ENCODE results near the gene TMEM184A.
A peak's percentile ranks its signal among the peaks of the same experiment; 100 is the strongest.
"Not testable (repeated sequence)": the region's sequence is repeated elsewhere in the genome, so short reads cannot be mapped to it uniquely, and the experiment has no call there.

The TMEM184A gene

GRCh38 chr7:1590476-1590875 lies 34.5 kb upstream of the TMEM184A start:
- no peak for DNase-seq (ENCODE audit: low spot score)

- no peak for DNase-seq (ENCODE audit: low spot score)
Observed at GRCh38 chr7:1588978-1589377, 33.0 kb upstream of the TMEM184A start.

- no peak for DNase-seq (ENCODE audit: low spot score)
Observed at GRCh38 chr7:1587738-1588137, 31.7 kb upstream of the TMEM184A start.

GRCh38 chr7:1586827-1587705 lies 31.1 kb upstream of the TMEM184A start:
- DNase-seq (ENCODE audit: low spot score): no peak

- no peak for DNase-seq (ENCODE audit: low spot score)
Observed at GRCh38 chr7:1586126-1586826, 30.3 kb upstream of the TMEM184A start.

- no peak for DNase-seq (ENCODE audit: low spot score)
Observed at GRCh38 chr7:1585142-1585981, 29.4 kb upstream of the TMEM184A start.

- no peak for DNase-seq (ENCODE audit: low spot score)
Observed at GRCh38 chr7:1584700-1585099, 28.7 kb upstream of the TMEM184A start.

GRCh38 chr7:1583241-1583930 lies 27.4 kb upstream of the TMEM184A start:
- not testable (repeated sequence) for DNase-seq (ENCODE audit: low spot score)

GRCh38 chr7:1580422-1581030 lies 24.5 kb upstream of the TMEM184A start:
- DNase-seq (ENCODE audit: low spot score): no peak

- DNase-seq (ENCODE audit: low spot score): peak; percentile 74
Observed at GRCh38 chr7:1579481-1580421, 23.7 kb upstream of the TMEM184A start.

- DNase-seq (ENCODE audit: low spot score): no peak
Observed at GRCh38 chr7:1578513-1578912, 22.5 kb upstream of the TMEM184A start.

GRCh38 chr7:1576521-1577253 lies 20.7 kb upstream of the TMEM184A start:
- no peak for DNase-seq (ENCODE audit: low spot score)

GRCh38 chr7:1575809-1576208 lies 19.8 kb upstream of the TMEM184A start:
- no peak for DNase-seq (ENCODE audit: low spot score)

GRCh38 chr7:1572111-1572822 lies 16.3 kb upstream of the TMEM184A start:
- DNase-seq (ENCODE audit: low spot score): no peak

GRCh38 chr7:1569833-1570632 lies 14.0 kb upstream of the TMEM184A start, which contains the start of gene PSMG3:
Gene PSMG3 (minus strand): TSS chr7:1570032. CDS start chr7:1569339, 693 bp downstream.
- DNase-seq (ENCODE audit: low spot score): peak; percentile 87

- no peak for DNase-seq (ENCODE audit: low spot score)
Observed at GRCh38 chr7:1569440-1569832, 13.4 kb upstream of the TMEM184A start.

- DNase-seq (ENCODE audit: low spot score): no peak
Observed at GRCh38 chr7:1569016-1569415, 13.0 kb upstream of the TMEM184A start.
